OCI-LY3 (cell line): ENCODE measurements around the gene TCTN3.
"Not testable (repeated sequence)": the region's sequence is repeated elsewhere in the genome, so short reads cannot be mapped to it uniquely, and the experiment has no call there.

Experiments used
- H2AFZ ChIP-seq: fragments of 200-600, 300-600 bp; shearing (Covaris generic); 2 replicates; pipeline ENCODE4 v1.6.0; 2014; ENCODE audit warnings: antibody characterized with exemption, low read depth, low read length
- H3K27ac ChIP-seq: fragments of 200-600, 300-600 bp; sonication (generic); 2 replicates; pipeline ENCODE4 v1.5.1; 2014; ENCODE audit warnings: mild to moderate bottlenecking, low read length, moderate library complexity, mixed read lengths
- H3K27me3 ChIP-seq: fragments of 200-600, 300-600 bp; sonication (generic); 2 replicates; pipeline ENCODE4 v1.6.1; 2014; ENCODE audit warnings: low read depth, low read length, mixed read lengths
- H3K36me3 ChIP-seq: fragments of 200-600, 300-600 bp; sonication (generic); replicated peaks from 2 replicates; pipeline ENCODE3; 2014; ENCODE audit warnings: low read depth, low read length, mixed read lengths
- H3K4me1 ChIP-seq: fragments of 300-600, 200-600 bp; sonication (generic); 2 replicates; pipeline ENCODE4 v1.6.1; 2014; ENCODE audit warnings: low read length, mixed read lengths
- H3K4me2 ChIP-seq: fragments of 200-600, 300-600 bp; sonication (generic); 2 replicates; pipeline ENCODE4 v1.6.1; 2014; ENCODE audit warnings: low read length, mixed read lengths
- H3K4me3 ChIP-seq: fragments of 300-600, 200-600 bp; sonication (generic); 2 replicates; pipeline ENCODE4 v1.5.1; 2014; ENCODE audit warnings: antibody characterized with exemption, mild to moderate bottlenecking, low read length, moderate library complexity
- H3K79me2 ChIP-seq: fragments of 300-600, 200-600 bp; shearing (Covaris generic); 2 replicates; pipeline ENCODE4 v1.6.1; 2014; ENCODE audit warnings: mild to moderate bottlenecking, low read length, mixed read lengths
- H3K9ac ChIP-seq: fragments of 300-600, 200-600 bp; shearing (Covaris generic); 2 replicates; pipeline ENCODE4 v1.6.0; 2014; ENCODE audit warnings: mild to moderate bottlenecking, low read length, moderate library complexity
- H3K9me3 ChIP-seq: fragments of 200-600, 300-600 bp; shearing (Covaris generic); 2 replicates; pipeline ENCODE4 v1.6.1; 2014; ENCODE audit warnings: low read length, mixed read lengths; ENCODE audit not compliant: insufficient read depth
- H4K20me1 ChIP-seq: fragments of 200-600, 300-600 bp; sonication (generic); 2 replicates; pipeline ENCODE4 v1.6.1; 2016; ENCODE audit warnings: low read length, mixed read lengths; ENCODE audit not compliant: insufficient read depth
- EZH2phosphoT487 ChIP-seq: fragments of 200-600 bp; shearing (Covaris generic); IDR thresholded peaks from 2 replicates; pipeline ENCODE4 v1.6.1; 2018; ENCODE audit warnings: antibody characterized with exemption, mixed run types, low read depth
- TF ChIP-seq, protein P1 (sequence below): fragments of 200-600, 300-600 bp; sonication (generic); IDR thresholded peaks from 2 replicates; pipeline ENCODE4 v1.5.1; 2014; ENCODE audit warnings: antibody characterized with exemption, low read length, low read depth

The TCTN3 gene

DNA sequence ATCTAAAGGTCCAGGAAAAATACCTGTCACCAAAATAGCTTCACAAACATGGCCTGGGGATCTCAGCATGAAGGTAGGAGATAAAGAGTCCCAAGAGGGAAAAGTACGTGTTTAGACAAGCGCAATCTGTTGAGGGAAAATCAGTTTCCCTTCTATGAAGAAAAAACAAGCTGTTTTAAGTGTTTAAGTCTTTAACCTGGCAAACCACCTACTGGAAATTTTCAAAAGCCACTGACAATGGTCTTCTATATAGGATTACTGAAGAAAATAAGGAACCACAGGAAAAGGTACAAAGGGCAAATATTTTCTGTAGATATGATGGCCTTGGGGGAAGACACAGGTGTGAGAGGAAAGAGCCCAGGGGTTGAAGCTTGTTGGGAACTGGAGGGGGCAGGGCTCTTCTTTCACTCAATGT is 58.4 kb downstream of the TCTN3 start:
- Histone ChIP-seq H3K79me2 (no peaks in the 10 kb centered on the region), H3K9me3 (no peaks in the 10 kb centered on the region), H3K4me2 (no peak overlapping the region), H4K20me1 (no peaks in the 10 kb centered on the region), H3K36me3 (peaks cover 11% of the 10 kb centered on the region), H3K27ac (no peak overlapping the region), H3K27me3 (no peaks in the 10 kb centered on the region), H2AFZ (no peak overlapping the region), H3K9ac (no peak overlapping the region), H3K4me1 (no peaks in the 10 kb centered on the region), H3K4me3 (no peak overlapping the region)
- TF ChIP-seq EZH2phosphoT487, result no peak
- TF ChIP-seq, protein P1, sequence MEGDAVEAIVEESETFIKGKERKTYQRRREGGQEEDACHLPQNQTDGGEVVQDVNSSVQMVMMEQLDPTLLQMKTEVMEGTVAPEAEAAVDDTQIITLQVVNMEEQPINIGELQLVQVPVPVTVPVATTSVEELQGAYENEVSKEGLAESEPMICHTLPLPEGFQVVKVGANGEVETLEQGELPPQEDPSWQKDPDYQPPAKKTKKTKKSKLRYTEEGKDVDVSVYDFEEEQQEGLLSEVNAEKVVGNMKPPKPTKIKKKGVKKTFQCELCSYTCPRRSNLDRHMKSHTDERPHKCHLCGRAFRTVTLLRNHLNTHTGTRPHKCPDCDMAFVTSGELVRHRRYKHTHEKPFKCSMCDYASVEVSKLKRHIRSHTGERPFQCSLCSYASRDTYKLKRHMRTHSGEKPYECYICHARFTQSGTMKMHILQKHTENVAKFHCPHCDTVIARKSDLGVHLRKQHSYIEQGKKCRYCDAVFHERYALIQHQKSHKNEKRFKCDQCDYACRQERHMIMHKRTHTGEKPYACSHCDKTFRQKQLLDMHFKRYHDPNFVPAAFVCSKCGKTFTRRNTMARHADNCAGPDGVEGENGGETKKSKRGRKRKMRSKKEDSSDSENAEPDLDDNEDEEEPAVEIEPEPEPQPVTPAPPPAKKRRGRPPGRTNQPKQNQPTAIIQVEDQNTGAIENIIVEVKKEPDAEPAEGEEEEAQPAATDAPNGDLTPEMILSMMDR, result no peak

DNA sequence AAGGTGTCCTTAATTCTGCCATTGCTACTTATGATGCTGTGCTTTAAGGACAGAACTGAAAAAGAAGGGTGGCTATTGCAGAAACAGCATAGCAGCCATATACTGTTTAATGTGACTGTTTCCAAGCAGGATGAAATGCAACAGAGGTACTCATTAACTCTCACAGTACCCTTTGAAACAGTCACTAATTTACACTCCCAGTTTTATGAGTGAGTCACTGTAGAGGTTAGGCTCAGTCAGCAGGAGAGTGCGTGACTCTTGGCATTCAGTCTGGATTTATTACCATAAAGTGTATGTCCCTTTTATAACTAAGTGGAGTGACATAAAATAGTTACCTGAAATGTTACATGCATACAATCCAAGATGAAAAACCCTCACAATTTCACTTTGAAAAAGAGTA is 64.9 kb downstream of the TCTN3 start:
- Histone ChIP-seq H3K36me3 (peaks cover 25% of the 10 kb centered on the region), H3K4me2 (no peak overlapping the region), H3K9me3 (no peaks in the 10 kb centered on the region), H3K4me1 (no peaks in the 10 kb centered on the region), H4K20me1 (no peaks in the 10 kb centered on the region), H3K27ac (no peak overlapping the region), H3K9ac (no peak overlapping the region), H3K79me2 (no peaks in the 10 kb centered on the region), H2AFZ (no peak overlapping the region), H3K4me3 (no peak overlapping the region), H3K27me3 (no peaks in the 10 kb centered on the region)
- TF ChIP-seq EZH2phosphoT487, result no peak
- TF ChIP-seq, protein P1, result no peak

DNA sequence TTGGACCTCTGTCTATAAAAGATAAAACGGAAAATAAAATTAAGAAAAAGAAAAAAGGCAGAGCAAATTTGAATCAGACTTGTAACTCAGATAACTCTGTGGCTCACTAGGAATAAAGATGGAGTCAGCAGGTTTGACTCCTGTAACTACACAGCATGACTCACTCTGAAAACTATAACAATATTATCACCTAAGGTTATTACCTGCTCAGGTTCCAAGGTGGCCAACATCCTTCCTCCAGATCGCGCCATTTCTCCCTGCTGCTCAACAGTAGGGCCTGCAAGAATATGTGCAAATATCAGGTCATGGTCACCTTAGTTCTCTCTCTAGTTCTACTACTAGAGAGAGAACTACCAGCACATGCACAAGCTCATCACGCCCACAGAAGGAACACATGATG is 67.2 kb downstream of the TCTN3 start:
- Histone ChIP-seq H3K27ac (no peak overlapping the region), H3K4me3 (no peak overlapping the region), H4K20me1 (no peaks in the 10 kb centered on the region)

DNA sequence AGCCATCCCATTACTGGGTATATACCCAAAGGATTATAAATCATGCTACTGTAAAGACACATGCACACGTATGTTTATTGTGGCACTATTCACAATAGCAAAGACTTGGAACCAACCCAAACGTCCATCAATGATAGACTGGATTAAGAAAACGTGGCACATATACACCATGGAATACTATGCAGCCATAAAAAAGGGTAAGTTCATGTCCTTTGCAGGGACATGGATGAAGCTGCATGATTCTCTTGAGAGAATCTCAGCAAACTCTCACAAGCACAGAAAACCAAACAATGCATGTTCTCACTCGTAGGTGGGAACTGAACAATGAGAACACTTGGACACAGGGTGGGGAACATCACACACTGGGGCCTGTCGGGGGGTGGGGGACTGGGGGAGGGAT is 73.3 kb downstream of the TCTN3 start:
- H3K27me3 ChIP-seq, H2AFZ ChIP-seq, H3K4me3 ChIP-seq, H3K9ac ChIP-seq, H3K9me3 ChIP-seq, H3K27ac ChIP-seq, H4K20me1 ChIP-seq, H3K79me2 ChIP-seq, H3K4me2 ChIP-seq, H3K4me1 ChIP-seq: not testable (repeated sequence)
- H3K36me3 ChIP-seq, result peaks cover 25% of the 10 kb centered on the region

More for the DNA sequence above, 67.2 kb downstream of the TCTN3 start:
- peaks cover 24% of the 10 kb centered on the region for H3K36me3 ChIP-seq
- no peaks in the 10 kb centered on the region for H3K9me3 ChIP-seq
- H3K4me2 ChIP-seq, result no peak overlapping the region
- no peak overlapping the region for H3K9ac ChIP-seq
- no peaks in the 10 kb centered on the region for H3K79me2 ChIP-seq
- H3K4me1 ChIP-seq, result no peaks in the 10 kb centered on the region
- no peaks in the 10 kb centered on the region for H3K27me3 ChIP-seq
- no peak overlapping the region for H2AFZ ChIP-seq
- TF ChIP-seq, protein P1, result no peak
- no peak for TF ChIP-seq EZH2phosphoT487

DNA sequence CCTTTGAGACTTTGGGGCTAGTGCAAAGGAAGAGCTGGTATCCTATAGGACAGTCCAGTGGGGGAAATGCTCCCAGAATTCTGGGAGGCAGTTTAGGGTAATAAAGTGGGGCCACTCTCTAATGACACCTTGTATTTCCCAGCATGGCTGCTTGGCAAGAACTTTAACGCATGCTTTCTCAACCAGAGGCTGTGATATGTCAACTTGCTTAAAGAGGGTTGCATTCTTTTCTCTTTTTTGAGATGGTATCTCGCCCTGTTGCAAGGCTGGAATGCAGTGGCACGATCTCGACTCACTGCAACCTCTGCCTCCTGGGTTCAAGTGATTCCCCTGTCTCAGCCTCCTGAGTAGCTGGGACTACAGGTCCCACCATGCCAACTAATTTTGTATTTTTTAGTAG is 75.6 kb downstream of the TCTN3 start:
- peaks cover 33% of the 10 kb centered on the region for H3K36me3 ChIP-seq

More for the DNA sequence above, 75.6 kb downstream of the TCTN3 start:
- Histone ChIP-seq H3K9ac (no peak overlapping the region), H3K4me1 (no peaks in the 10 kb centered on the region), H3K4me3 (no peak overlapping the region), H4K20me1 (no peaks in the 10 kb centered on the region), H3K27me3 (no peaks in the 10 kb centered on the region), H3K27ac (no peak overlapping the region), H3K4me2 (no peak overlapping the region), H2AFZ (no peak overlapping the region), H3K9me3 (no peaks in the 10 kb centered on the region), H3K79me2 (no peaks in the 10 kb centered on the region)
- TF ChIP-seq EZH2phosphoT487, result no peak
- TF ChIP-seq, protein P1, result no peak
